Measurements from ENCODE around the gene FARSB. TPM values are rescaled to one million over a fixed set of nuclear protein-coding genes. Genes with fewer than 3 reads are reported as not detected.
A peak's percentile ranks its signal among the peaks of the same experiment; 100 is the strongest.

The FARSB gene
- total and polyA plus RNA-seq, 7 experiments from 2014 or later = 10.5 to 31.8 (median 16.5) TPM

- Histone ChIP-seq H3K4me3 (ENCODE audit: low read length) (no peak overlapping the region), H3K4me1 (ENCODE audit: control insufficient read depth in 2 of 2, insufficient read depth in 2 of 2, low read length in 2 of 2) (no peaks in the 10 kb centered on the region), H3K27me3 (ENCODE audit: control insufficient read depth in 2 of 2, insufficient read depth in 2 of 2, low read length in 2 of 2) (peaks cover 0 to 8% of the 10 kb centered on the region in 2 donors), H3K36me3 (ENCODE audit: control insufficient read depth in 2 of 3, insufficient read depth in 3 of 3, low read length in 3 of 3) (no peaks in the 10 kb centered on the region), H3K27ac (ENCODE audit: low read depth, low read length) (no peak overlapping the region), H3K9me3 (ENCODE audit: control insufficient read depth in 2 of 3, low read length in 3 of 3) (no peaks in the 10 kb centered on the region)
- Mint-ChIP-seq H3K27me3 (peaks cover 50 to 78% (median 56%) of the 10 kb centered on the region in 5 donors), H3K4me3 (peak overlapping the region in 7 of 10 donors; percentile 11 to 63 (median 47)), H3K9me3 (peaks cover 0 to 1% (median 0%) of the 10 kb centered on the region in 11 donors), H3K27ac (no peak overlapping the region), H3K4me1 (peaks cover 0 to 10% (median 9%) of the 10 kb centered on the region in 7 donors), H3K36me3 (no peaks in the 10 kb centered on the region)
- ChIA-PET POLR2A (no interaction called here), CTCF (no interaction called here)
- DNase-seq (no peak), ATAC-seq (no peak)
- intact Hi-C loops (cut with micrococcal nuclease) = no loop called here
Measured at GRCh38 chr2:222670191-222671038, 14.5 kb upstream of the FARSB start.

- H3K9me3 Mint-ChIP-seq = peaks cover 0 to 1% (median 0%) of the 10 kb centered on the region in 11 donors
- no peaks in the 10 kb centered on the region for H3K36me3 Mint-ChIP-seq
- DNase-seq = no peak
- H3K4me3 Mint-ChIP-seq = no peak overlapping the region
- H3K27ac ChIP-seq (ENCODE audit: low read depth, low read length) = no peak overlapping the region
- POLR2A ChIA-PET = no interaction called here
- H3K27me3 ChIP-seq (ENCODE audit: control insufficient read depth in 2 of 2, insufficient read depth in 2 of 2, low read length in 2 of 2) = peaks cover 0 to 8% of the 10 kb centered on the region in 2 donors
- no peak for ATAC-seq
- H3K4me1 Mint-ChIP-seq = peaks cover 0 to 10% (median 9%) of the 10 kb centered on the region in 7 donors
- H3K4me3 ChIP-seq (ENCODE audit: low read length) = no peak overlapping the region
- H3K9me3 ChIP-seq (ENCODE audit: control insufficient read depth in 2 of 3, low read length in 3 of 3) = no peaks in the 10 kb centered on the region
- no peak overlapping the region for H3K27ac Mint-ChIP-seq
- peaks cover 44 to 76% (median 51%) of the 10 kb centered on the region in 5 donors for H3K27me3 Mint-ChIP-seq
- no peaks in the 10 kb centered on the region for H3K36me3 ChIP-seq (ENCODE audit: control insufficient read depth in 2 of 3, insufficient read depth in 3 of 3, low read length in 3 of 3)
- CTCF ChIA-PET = no interaction called here
- H3K4me1 ChIP-seq (ENCODE audit: control insufficient read depth in 2 of 2, insufficient read depth in 2 of 2, low read length in 2 of 2) = no peaks in the 10 kb centered on the region
- intact Hi-C loops (cut with micrococcal nuclease) = no loop called here
Measured at GRCh38 chr2:222669353-222669752, 13.5 kb upstream of the FARSB start.

GRCh38 chr2:222668494-222669154, 12.7 kb upstream of the FARSB start:
- H3K36me3 Mint-ChIP-seq = no peaks in the 10 kb centered on the region
- intact Hi-C loops (cut with micrococcal nuclease) = no loop called here
- CTCF ChIA-PET = no interaction called here
- peaks cover 40 to 70% (median 46%) of the 10 kb centered on the region in 5 donors for H3K27me3 Mint-ChIP-seq
- Histone ChIP-seq H3K9me3 (ENCODE audit: control insufficient read depth in 2 of 3, low read length in 3 of 3) (no peaks in the 10 kb centered on the region), H3K36me3 (ENCODE audit: control insufficient read depth in 2 of 3, insufficient read depth in 3 of 3, low read length in 3 of 3) (no peaks in the 10 kb centered on the region), H3K27me3 (ENCODE audit: control insufficient read depth in 2 of 2, insufficient read depth in 2 of 2, low read length in 2 of 2) (peaks cover 0 to 8% of the 10 kb centered on the region in 2 donors), H3K27ac (ENCODE audit: low read depth, low read length) (no peak overlapping the region), H3K4me3 (ENCODE audit: low read length) (no peak overlapping the region), H3K4me1 (ENCODE audit: control insufficient read depth in 2 of 2, insufficient read depth in 2 of 2, low read length in 2 of 2) (no peaks in the 10 kb centered on the region)
- POLR2A ChIA-PET = no interaction called here
- no peak overlapping the region for H3K27ac Mint-ChIP-seq
- H3K4me3 Mint-ChIP-seq = no peak overlapping the region
- H3K9me3 Mint-ChIP-seq = peaks cover 0 to 1% (median 0%) of the 10 kb centered on the region in 11 donors
- ATAC-seq = peak; percentile 10
- DNase-seq = no peak
- peaks cover 0 to 10% (median 9%) of the 10 kb centered on the region in 7 donors for H3K4me1 Mint-ChIP-seq

GRCh38 chr2:222663479-222663878, 7.6 kb upstream of the FARSB start:
- ChIA-PET CTCF (no interaction called here), POLR2A (no interaction called here)
- no peaks in the 10 kb centered on the region for H3K9me3 Mint-ChIP-seq
- H3K36me3 Mint-ChIP-seq = no peaks in the 10 kb centered on the region
- Histone ChIP-seq H3K27me3 (ENCODE audit: control insufficient read depth in 2 of 2, insufficient read depth in 2 of 2, low read length in 2 of 2) (no peaks in the 10 kb centered on the region), H3K9me3 (ENCODE audit: control insufficient read depth in 2 of 3, low read length in 3 of 3) (no peaks in the 10 kb centered on the region), H3K27ac (ENCODE audit: low read depth, low read length) (no peak overlapping the region), H3K36me3 (ENCODE audit: control insufficient read depth in 2 of 3, insufficient read depth in 3 of 3, low read length in 3 of 3) (no peaks in the 10 kb centered on the region), H3K4me3 (ENCODE audit: low read length) (no peak overlapping the region), H3K4me1 (ENCODE audit: control insufficient read depth in 2 of 2, insufficient read depth in 2 of 2, low read length in 2 of 2) (no peaks in the 10 kb centered on the region)
- no peak for ATAC-seq
- H3K4me3 Mint-ChIP-seq = no peak overlapping the region
- DNase-seq = no peak
- H3K27me3 Mint-ChIP-seq = peaks cover 2 to 25% (median 14%) of the 10 kb centered on the region in 5 donors
- no peaks in the 10 kb centered on the region for H3K4me1 Mint-ChIP-seq
- no peak overlapping the region for H3K27ac Mint-ChIP-seq
- intact Hi-C loops (cut with micrococcal nuclease) = no loop called here

- Histone ChIP-seq H3K4me1 (ENCODE audit: control insufficient read depth in 2 of 2, insufficient read depth in 2 of 2, low read length in 2 of 2) (peaks cover 18 to 20% of the 10 kb centered on the region in 2 donors), H3K9me3 (ENCODE audit: control insufficient read depth in 2 of 3, low read length in 3 of 3) (no peaks in the 10 kb centered on the region), H3K4me3 (ENCODE audit: low read length) (peak overlapping the region; percentile 82), H3K36me3 (ENCODE audit: control insufficient read depth in 2 of 3, insufficient read depth in 3 of 3, low read length in 3 of 3) (peaks cover 0 to 5% (median 0%) of the 10 kb centered on the region in 3 experiments), H3K27me3 (ENCODE audit: control insufficient read depth in 2 of 2, insufficient read depth in 2 of 2, low read length in 2 of 2) (no peaks in the 10 kb centered on the region), H3K27ac (ENCODE audit: low read depth, low read length) (peak overlapping the region; percentile 94)
- peak; percentile 19 for ATAC-seq
- DNase-seq = no peak
- intact Hi-C loops (cut with micrococcal nuclease) = loop anchor here (1.0 to 5.0 kb wide), 10 partner anchors 34 to 1929 kb away; partner anchors contain the start of genes CUL3 (in 2 of the 2), EPHA4 (in 1 of the 2), MRPL44 (in 1 of the 2) and SGPP2 (in 1 of the 2)
- ChIA-PET POLR2A (no interaction called here), CTCF (no interaction called here)
- Mint-ChIP-seq H3K9me3 (no peaks in the 10 kb centered on the region), H3K4me3 (peak overlapping the region; percentile 95 to 100 (median 99)), H3K27ac (peak overlapping the region; percentile 98 to 100 (median 99)), H3K36me3 (peaks cover 0 to 5% (median 4%) of the 10 kb centered on the region in 5 donors), H3K4me1 (peaks cover 28 to 51% (median 40%) of the 10 kb centered on the region in 7 donors), H3K27me3 (no peaks in the 10 kb centered on the region)
Measured at GRCh38 chr2:222656526-222657446, 894 bp upstream of the FARSB start.

GRCh38 chr2:222653280-222653679, 2.6 kb downstream of the FARSB start:
- peaks cover 0 to 7% (median 0%) of the 10 kb centered on the region in 3 experiments for H3K36me3 ChIP-seq (ENCODE audit: control insufficient read depth in 2 of 3, insufficient read depth in 3 of 3, low read length in 3 of 3)
- H3K27me3 Mint-ChIP-seq = no peaks in the 10 kb centered on the region
- no peak for ATAC-seq
- CTCF ChIA-PET = interaction anchor here (0.7 kb wide), 1 partner anchor 1917 kb away, joined by 4 read pairs; no protein-coding TSS in a partner anchor
- no peak overlapping the region for H3K4me3 ChIP-seq (ENCODE audit: low read length)
- H3K9me3 Mint-ChIP-seq = no peaks in the 10 kb centered on the region
- no peak for DNase-seq
- H3K4me1 Mint-ChIP-seq = peaks cover 37 to 76% (median 59%) of the 10 kb centered on the region in 7 donors
- peaks cover 7 to 14% (median 10%) of the 10 kb centered on the region in 5 donors for H3K36me3 Mint-ChIP-seq
- peak overlapping the region; percentile 27 to 100 (median 66) for H3K4me3 Mint-ChIP-seq
- H3K4me1 ChIP-seq (ENCODE audit: control insufficient read depth in 2 of 2, insufficient read depth in 2 of 2, low read length in 2 of 2) = peaks cover 18 to 20% of the 10 kb centered on the region in 2 donors
- peak overlapping the region in 5 of 9 donors; percentile 10 to 83 (median 25) for H3K27ac Mint-ChIP-seq
- no peak overlapping the region for H3K27ac ChIP-seq (ENCODE audit: low read depth, low read length)
- intact Hi-C loops (cut with micrococcal nuclease) = no loop called here
- no peaks in the 10 kb centered on the region for H3K9me3 ChIP-seq (ENCODE audit: control insufficient read depth in 2 of 3, low read length in 3 of 3)
- POLR2A ChIA-PET = no interaction called here
- H3K27me3 ChIP-seq (ENCODE audit: control insufficient read depth in 2 of 2, insufficient read depth in 2 of 2, low read length in 2 of 2) = no peaks in the 10 kb centered on the region
